Jurkat, Clone E6-1 (cell line): Measurements from ENCODE around the gene TLNRD1.

Source experiments
- DNase-seq: peaks from one replicate; pipeline ENCODE4 v3.0.0-alpha.2; 2011; ENCODE audit warnings: low read depth, low spot score
- H3K4me3 ChIP-seq: 2 replicates; pipeline ENCODE4 v1.5.1; 2011; ENCODE audit warnings: mild to moderate bottlenecking, low read length, control low read depth, moderate library complexity

TLNRD1 gene

DNA sequence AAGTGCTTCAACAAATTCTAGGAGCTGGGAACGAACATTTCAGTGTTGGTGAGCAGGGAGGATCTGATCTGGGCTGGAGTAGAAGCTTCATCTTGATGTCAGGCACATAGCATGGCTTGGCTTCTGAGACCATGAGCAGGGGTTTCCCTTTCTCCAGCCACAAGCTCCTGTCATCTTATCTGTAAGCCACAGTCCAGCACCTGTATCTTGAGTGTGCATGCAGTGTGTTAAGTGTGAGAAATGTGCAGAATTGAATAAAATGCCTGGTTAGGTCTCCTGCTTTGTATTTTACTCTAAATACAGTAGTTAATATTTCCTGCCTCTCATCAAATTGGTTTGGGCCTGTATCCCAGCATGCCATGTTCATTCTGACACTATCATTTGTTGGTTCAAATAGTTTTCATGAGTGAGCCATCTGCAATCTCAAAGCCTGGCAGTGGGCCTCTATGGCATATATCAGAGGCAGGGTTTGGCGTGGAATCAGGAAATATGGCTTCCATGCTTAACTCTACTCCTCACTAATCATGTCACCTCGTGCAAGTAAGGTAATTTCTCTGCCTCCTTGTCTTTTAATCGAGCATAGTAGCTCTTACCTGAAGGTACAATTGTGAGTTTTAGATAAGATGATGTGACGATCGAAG is 43.3 kb downstream of the TLNRD1 start:
- no peak for DNase-seq
- no peak overlapping the region for H3K4me3 ChIP-seq

DNA sequence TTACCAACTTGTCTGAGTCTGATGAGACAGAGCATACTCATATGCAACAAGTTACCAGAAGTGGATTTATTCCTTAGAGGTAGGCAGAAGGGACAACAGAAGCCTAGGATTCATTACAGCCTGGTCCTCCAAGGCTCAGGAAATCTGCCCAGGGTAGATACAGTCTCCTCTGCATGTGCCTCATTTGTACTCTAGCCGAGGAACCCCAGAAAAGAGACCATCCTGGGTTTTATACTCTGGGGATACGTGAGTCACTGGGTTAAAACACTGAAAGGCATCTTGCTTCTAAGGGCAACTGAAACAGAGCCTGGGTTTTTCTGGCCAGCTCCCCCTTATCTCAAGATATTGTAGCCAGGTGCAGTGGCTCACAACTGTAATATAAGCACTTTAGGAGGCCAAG is 45.6 kb downstream of the TLNRD1 start:
- DNase-seq = no peak
- H3K4me3 ChIP-seq = no peak overlapping the region

DNA sequence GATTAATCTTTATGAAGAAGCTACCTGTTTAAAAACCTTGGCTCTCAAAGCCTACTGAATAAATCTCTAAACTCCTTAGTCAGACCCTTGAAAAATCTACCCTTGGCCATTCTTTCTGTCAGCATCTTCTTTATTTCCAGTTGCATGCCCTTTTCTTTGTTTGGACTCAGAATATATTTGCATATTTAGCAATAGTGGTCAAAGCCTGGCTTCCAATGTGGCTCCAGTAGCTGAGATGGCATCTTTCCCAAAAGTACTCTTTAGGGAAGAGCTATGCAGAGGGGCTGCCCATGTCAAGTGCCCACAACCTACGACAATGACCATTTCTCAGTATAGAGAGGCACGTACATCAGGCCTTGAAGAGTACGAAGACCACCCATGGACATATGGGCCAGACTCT is 47.2 kb downstream of the TLNRD1 start:
- no peak overlapping the region for H3K4me3 ChIP-seq
- no peak for DNase-seq

DNA sequence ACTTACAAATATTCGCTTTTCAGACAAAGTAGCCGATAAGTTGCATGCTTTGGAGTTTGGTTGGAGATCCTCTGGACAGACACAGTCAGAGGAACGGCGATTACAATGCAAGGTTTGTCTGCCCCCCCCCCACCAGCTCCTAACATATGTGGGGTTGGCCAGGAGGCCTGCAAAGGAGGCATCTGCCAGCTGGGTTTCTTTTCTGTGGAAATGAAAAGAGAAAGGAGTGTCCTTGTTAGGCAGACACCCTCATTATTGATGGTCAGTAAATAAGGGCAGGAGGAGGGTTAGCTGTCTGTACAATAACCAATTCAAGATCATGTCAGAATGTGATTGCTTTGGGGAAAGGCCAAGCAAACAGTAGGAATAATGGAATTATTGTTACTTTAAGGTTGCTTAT is 49.1 kb downstream of the TLNRD1 start:
- DNase-seq = no peak
- H3K4me3 ChIP-seq = no peak overlapping the region

DNA sequence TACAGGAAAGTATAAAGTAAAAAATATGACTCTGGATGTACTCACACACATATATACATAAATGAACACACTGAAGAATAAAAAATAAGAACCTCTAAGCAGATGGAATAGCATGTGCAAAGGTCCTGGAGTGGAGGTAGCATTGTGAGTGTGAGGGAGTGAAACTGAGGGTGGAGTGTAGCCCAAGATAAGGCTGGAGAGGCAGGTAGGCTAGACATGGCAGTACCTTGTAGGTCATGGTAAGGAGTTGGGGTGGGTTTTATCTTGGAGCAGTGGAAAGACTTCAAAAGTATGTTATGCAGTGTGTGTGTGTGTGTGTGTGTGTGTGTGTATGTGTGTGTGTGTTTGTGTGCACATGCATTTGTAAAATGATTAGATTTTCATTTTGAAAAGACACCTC is 49.5 kb downstream of the TLNRD1 start:
- no peak for DNase-seq
- H3K4me3 ChIP-seq = no peak overlapping the region

DNA sequence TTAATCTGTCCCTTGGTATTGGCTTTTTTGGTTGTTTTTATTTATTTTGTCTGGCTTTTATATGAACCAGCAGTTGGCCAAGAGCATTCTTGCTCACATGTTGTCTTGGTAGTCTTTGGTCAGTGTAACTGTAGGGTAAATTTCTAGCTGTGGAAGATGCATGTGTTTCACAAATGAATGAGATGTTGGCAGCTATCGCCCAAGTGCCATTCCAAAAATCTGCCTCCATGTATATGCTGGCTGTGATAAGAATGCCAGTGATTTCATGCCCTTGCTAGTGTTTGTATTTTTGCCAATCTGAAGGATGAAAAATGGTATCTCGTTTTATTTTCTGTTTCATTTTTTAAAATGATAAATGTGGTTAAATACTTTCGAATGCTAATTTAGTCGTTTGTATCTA is 50.1 kb downstream of the TLNRD1 start:
- no peak overlapping the region for H3K4me3 ChIP-seq
- no peak for DNase-seq

DNA sequence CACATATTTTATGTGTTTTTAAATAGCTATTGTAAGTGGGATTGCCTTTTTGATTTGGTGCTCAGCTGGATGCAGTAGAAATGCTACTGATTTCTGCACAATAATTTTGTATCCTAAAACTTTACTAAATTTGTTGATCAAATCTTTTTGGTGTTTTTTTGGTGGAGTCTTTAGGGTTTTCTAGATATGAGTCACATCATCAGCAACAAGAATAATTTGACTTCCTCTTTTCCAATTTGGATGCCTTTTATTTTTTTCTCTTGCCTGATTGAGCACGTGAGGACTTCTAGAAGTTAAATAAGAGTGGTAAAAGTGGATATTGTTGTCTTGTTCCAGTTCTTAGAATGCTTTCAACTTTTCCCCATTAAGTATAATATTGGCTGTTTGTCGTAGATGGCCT is 51.3 kb downstream of the TLNRD1 start:
- H3K4me3 ChIP-seq = no peak overlapping the region
- no peak for DNase-seq

DNA sequence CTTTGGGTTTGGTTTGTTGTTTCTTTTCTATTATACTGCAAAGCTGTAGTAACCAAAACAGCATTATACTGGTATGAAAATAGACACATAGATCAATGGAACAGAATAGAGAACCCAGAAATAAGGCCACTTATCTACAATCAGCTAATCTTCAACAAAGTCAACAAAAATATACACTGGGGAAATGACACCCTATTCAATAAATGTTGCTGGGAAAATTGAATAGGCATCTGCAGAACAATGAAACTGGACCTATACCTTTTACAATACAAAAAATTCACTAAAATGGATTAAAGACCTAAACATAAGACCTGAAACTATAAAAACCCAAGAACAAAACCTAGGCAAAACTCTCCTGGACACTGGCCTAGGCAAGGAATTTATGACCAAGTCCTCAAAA is 52.9 kb downstream of the TLNRD1 start:
- DNase-seq = no peak
- H3K4me3 ChIP-seq = no peak overlapping the region

DNA sequence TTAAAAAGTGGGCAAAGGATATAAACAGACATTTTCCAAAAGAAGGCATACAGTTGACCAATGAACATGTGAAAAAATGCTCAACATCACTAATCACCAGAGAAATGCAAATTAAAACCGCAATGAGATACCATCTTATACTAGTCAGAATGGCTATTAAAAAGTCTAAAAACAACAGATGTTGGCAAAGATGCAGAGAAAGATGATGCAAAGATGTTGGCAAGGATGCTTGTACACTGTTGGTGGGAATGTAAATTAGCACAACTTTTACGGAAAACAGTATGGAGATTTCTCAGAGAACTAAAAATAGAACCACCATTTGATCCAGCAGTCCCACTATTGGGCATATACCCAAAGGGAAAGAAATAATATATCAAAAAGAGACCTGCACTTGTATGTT is 53.5 kb downstream of the TLNRD1 start:
- no peak for DNase-seq
- no peak overlapping the region for H3K4me3 ChIP-seq
